Measurements from ENCODE around the gene MAMLD1.

GRCh38 chrX:150421816-150422215 lies 58.7 kb downstream of the MAMLD1 start:
- no peak for TF ChIP-seq CTCF (IDR thresholded peaks at IDR 0.05)
- no peak for TF ChIP-seq EP300 (IDR thresholded peaks at IDR 0.05; ENCODE audit: low read depth)
- no peak for TF ChIP-seq POLR2A (IDR thresholded peaks at IDR 0.05)
- no peak for TF ChIP-seq POLR2AphosphoS5 (IDR thresholded peaks at IDR 0.05)

Measured in transverse colon (tissue), 4 donors.